ENCODE results near the gene ADGRA1. TPM values are rescaled to one million over a fixed set of nuclear protein-coding genes. Genes with fewer than 3 reads are reported as not detected.

The ADGRA1 gene
- total and polyA plus RNA-seq, 2 donors (not counting 3 experiments of a cell fraction or from before 2014, with no cell fraction given), result not detected

DNA sequence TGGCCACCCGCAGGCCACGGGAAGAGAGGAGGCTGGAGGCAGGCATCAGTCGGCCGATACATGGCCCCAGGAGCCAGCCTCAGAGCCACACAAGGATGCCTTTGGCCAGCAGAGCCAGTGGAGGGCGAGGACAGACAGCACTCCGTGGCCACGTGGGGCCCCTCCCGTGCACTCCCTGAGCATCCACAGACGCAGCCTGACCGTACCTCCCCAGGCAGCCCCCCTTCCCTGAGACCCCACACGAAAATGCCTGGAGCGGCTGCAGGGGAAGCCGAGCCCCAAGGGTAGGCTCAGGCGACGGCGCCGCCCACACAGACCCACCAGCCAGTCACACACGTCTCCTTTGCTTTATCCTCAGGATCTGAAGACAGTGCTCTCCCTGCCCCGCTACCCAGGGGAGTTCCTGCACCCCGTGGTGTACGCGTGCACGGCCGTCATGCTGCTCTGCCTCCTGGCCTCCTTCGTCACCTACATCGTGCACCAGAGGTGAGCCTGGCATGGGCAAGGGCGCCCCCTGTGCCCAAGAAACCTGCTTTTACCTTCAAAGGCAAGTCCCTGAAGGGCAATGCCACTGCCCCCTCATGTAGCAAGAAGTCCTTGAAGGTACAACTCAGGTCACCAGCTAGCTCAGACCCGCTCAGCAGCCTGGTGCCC is 9.0 kb downstream of the ADGRA1 start:
- no TSS peak for BruUV-seq (replicated peaks)
- FAIRE-seq (no peak), DNase-seq (ENCODE audit: low read depth, low spot score) (no peak)
- Histone ChIP-seq H3K9me3 (replicated peaks; ENCODE audit: control insufficient read depth, insufficient read depth, low read length) (no peaks in the 10 kb centered on the region), H3K4me2 (ENCODE audit: insufficient read depth, low read length) (no peak overlapping the region), H2AFZ (ENCODE audit: low read depth, low read length) (no peak overlapping the region), H4K20me1 (replicated peaks; ENCODE audit: control insufficient read depth, extremely low read depth, insufficient read depth, low read length) (no peaks in the 10 kb centered on the region), H3K36me3 (ENCODE audit: control insufficient read depth in 2 of 2, extremely low read depth in 1 of 2, insufficient read depth in 2 of 2, low read length in 2 of 2) (no peaks in the 10 kb centered on the region), H3K4me3 (replicated peaks in 1 of 3; ENCODE audit: insufficient read depth in 1 of 3, low read depth in 1 of 3, low read length in 3 of 3) (no peak overlapping the region), H3K27me3 (ENCODE audit: control insufficient read depth in 2 of 2, insufficient read depth in 2 of 2, low read length in 2 of 2) (no peaks in the 10 kb centered on the region), H3K27ac (ENCODE audit: insufficient read depth, low read depth, low read length) (no peak overlapping the region), H3K79me2 (ENCODE audit: control insufficient read depth, insufficient read depth, low read length) (no peaks in the 10 kb centered on the region), H3K9ac (replicated peaks; ENCODE audit: extremely low read depth, insufficient read depth, low read length) (no peak overlapping the region), H3K9me1 (replicated peaks; ENCODE audit: control insufficient read depth, extremely low read depth, insufficient read depth, low read length) (no peaks in the 10 kb centered on the region), H3K4me1 (ENCODE audit: control insufficient read depth, extremely low read depth, insufficient read depth, low read length) (no peaks in the 10 kb centered on the region)
- dilution Hi-C loops (cut with MboI; ENCODE audit: extremely low pct_ligation_motif_present, low sequenced_read_pairs) (no loop called here), intact Hi-C loops (cut with micrococcal nuclease) (no loop called here)
- CTCF ChIA-PET, result no interaction called here
- TF ChIP-seq, protein P1, sequence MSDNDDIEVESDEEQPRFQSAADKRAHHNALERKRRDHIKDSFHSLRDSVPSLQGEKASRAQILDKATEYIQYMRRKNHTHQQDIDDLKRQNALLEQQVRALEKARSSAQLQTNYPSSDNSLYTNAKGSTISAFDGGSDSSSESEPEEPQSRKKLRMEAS (IDR thresholded peaks at IDR 0.05; ENCODE audit: insufficient read depth, insufficient read length), result no peak
- no peak for TF ChIP-seq POLR2AphosphoS5 (IDR thresholded peaks at IDR 0.05; ENCODE audit: insufficient read depth, low read depth, low read length)
- TF ChIP-seq, protein P2, sequence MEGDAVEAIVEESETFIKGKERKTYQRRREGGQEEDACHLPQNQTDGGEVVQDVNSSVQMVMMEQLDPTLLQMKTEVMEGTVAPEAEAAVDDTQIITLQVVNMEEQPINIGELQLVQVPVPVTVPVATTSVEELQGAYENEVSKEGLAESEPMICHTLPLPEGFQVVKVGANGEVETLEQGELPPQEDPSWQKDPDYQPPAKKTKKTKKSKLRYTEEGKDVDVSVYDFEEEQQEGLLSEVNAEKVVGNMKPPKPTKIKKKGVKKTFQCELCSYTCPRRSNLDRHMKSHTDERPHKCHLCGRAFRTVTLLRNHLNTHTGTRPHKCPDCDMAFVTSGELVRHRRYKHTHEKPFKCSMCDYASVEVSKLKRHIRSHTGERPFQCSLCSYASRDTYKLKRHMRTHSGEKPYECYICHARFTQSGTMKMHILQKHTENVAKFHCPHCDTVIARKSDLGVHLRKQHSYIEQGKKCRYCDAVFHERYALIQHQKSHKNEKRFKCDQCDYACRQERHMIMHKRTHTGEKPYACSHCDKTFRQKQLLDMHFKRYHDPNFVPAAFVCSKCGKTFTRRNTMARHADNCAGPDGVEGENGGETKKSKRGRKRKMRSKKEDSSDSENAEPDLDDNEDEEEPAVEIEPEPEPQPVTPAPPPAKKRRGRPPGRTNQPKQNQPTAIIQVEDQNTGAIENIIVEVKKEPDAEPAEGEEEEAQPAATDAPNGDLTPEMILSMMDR (IDR thresholded peaks at IDR 0.05; ENCODE audit: extremely low read depth in 1 of 2, insufficient read depth in 1 of 2, low read depth in 1 of 2, low read length in 2 of 2), result no peak
- TF ChIP-seq FOS (IDR thresholded peaks at IDR 0.05; ENCODE audit: borderline replicate concordance, insufficient read depth, low read length), result no peak
- TF ChIP-seq JUN (IDR thresholded peaks at IDR 0.05; ENCODE audit: borderline replicate concordance, insufficient read depth, insufficient read length, low read depth), result no peak
- TF ChIP-seq EZH2 (IDR thresholded peaks at IDR 0.05; ENCODE audit: borderline replicate concordance, low read depth, low read length, severe bottlenecking), result no peak
- POLR2A ChIA-PET, result no interaction called here
